Measurements from ENCODE around the gene TMPRSS2.
A peak's percentile ranks its signal among the peaks of the same experiment; 100 is the strongest.

The TMPRSS2 gene

GRCh38 chr21:41529769-41530168, 21.8 kb upstream of the TMPRSS2 start:
- H3K4me3 ChIP-seq (ENCODE audit: low read length), result no peak overlapping the region
- peaks cover 51% of the 10 kb centered on the region for H3K27me3 ChIP-seq (replicated peaks; ENCODE audit: control insufficient read depth, insufficient read depth, low read length)

GRCh38 chr21:41526478-41527087, 18.6 kb upstream of the TMPRSS2 start:
- no peak for DNase-seq (ENCODE audit: low read depth)
- peaks cover 47% of the 10 kb centered on the region for H3K27me3 ChIP-seq (replicated peaks; ENCODE audit: control insufficient read depth, insufficient read depth, low read length)
- H3K36me3 ChIP-seq (ENCODE audit: control insufficient read depth, insufficient read depth, low read length, severe bottlenecking), result no peaks in the 10 kb centered on the region
- H3K9ac ChIP-seq (ENCODE audit: low read length), result no peak overlapping the region
- H3K9me3 ChIP-seq (ENCODE audit: control insufficient read depth, low read length), result no peaks in the 10 kb centered on the region
- H3K4me1 ChIP-seq (ENCODE audit: control insufficient read depth, insufficient read depth, low read length), result no peaks in the 10 kb centered on the region
- no peak overlapping the region for H3K4me3 ChIP-seq (ENCODE audit: low read length)

More at GRCh38 chr21:41529769-41530168, 21.8 kb upstream of the TMPRSS2 start:
- Histone ChIP-seq H3K4me1 (ENCODE audit: control insufficient read depth, insufficient read depth, low read length) (no peaks in the 10 kb centered on the region), H3K36me3 (ENCODE audit: control insufficient read depth, insufficient read depth, low read length, severe bottlenecking) (no peaks in the 10 kb centered on the region), H3K9ac (ENCODE audit: low read length) (no peak overlapping the region), H3K9me3 (ENCODE audit: control insufficient read depth, low read length) (peaks cover 8% of the 10 kb centered on the region)
- DNase-seq (ENCODE audit: low read depth), result no peak

- H3K27me3 ChIP-seq (replicated peaks; ENCODE audit: control insufficient read depth, insufficient read depth, low read length), result peaks cover 54% of the 10 kb centered on the region
- no peak overlapping the region for H3K4me3 ChIP-seq (ENCODE audit: low read length)
- DNase-seq (ENCODE audit: low read depth), result no peak
- no peaks in the 10 kb centered on the region for H3K36me3 ChIP-seq (ENCODE audit: control insufficient read depth, insufficient read depth, low read length, severe bottlenecking)
- H3K9me3 ChIP-seq (ENCODE audit: control insufficient read depth, low read length), result peaks cover 6% of the 10 kb centered on the region
- no peaks in the 10 kb centered on the region for H3K4me1 ChIP-seq (ENCODE audit: control insufficient read depth, insufficient read depth, low read length)
- H3K9ac ChIP-seq (ENCODE audit: low read length), result no peak overlapping the region
Measured at GRCh38 chr21:41523175-41523574, 15.2 kb upstream of the TMPRSS2 start.

- DNase-seq (ENCODE audit: low read depth), result no peak
- Histone ChIP-seq H3K4me3 (ENCODE audit: low read length) (no peak overlapping the region), H3K36me3 (ENCODE audit: control insufficient read depth, insufficient read depth, low read length, severe bottlenecking) (no peaks in the 10 kb centered on the region), H3K4me1 (ENCODE audit: control insufficient read depth, insufficient read depth, low read length) (no peaks in the 10 kb centered on the region), H3K9ac (ENCODE audit: low read length) (no peak overlapping the region), H3K27me3 (replicated peaks; ENCODE audit: control insufficient read depth, insufficient read depth, low read length) (peaks cover 38% of the 10 kb centered on the region), H3K9me3 (ENCODE audit: control insufficient read depth, low read length) (peaks cover 6% of the 10 kb centered on the region)
Measured at GRCh38 chr21:41521489-41522027, 13.6 kb upstream of the TMPRSS2 start.

- Histone ChIP-seq H3K4me3 (ENCODE audit: low read length) (no peak overlapping the region), H3K27me3 (replicated peaks; ENCODE audit: control insufficient read depth, insufficient read depth, low read length) (peaks cover 33% of the 10 kb centered on the region), H3K9me3 (ENCODE audit: control insufficient read depth, low read length) (peaks cover 6% of the 10 kb centered on the region), H3K9ac (ENCODE audit: low read length) (no peak overlapping the region), H3K4me1 (ENCODE audit: control insufficient read depth, insufficient read depth, low read length) (no peaks in the 10 kb centered on the region), H3K36me3 (ENCODE audit: control insufficient read depth, insufficient read depth, low read length, severe bottlenecking) (no peaks in the 10 kb centered on the region)
- peak; percentile 1 for DNase-seq (ENCODE audit: low read depth)
Measured at GRCh38 chr21:41520560-41521442, 12.8 kb upstream of the TMPRSS2 start.

GRCh38 chr21:41519806-41520559, 12.0 kb upstream of the TMPRSS2 start:
- H3K9ac ChIP-seq (ENCODE audit: low read length), result no peak overlapping the region
- no peak for DNase-seq (ENCODE audit: low read depth)
- peaks cover 33% of the 10 kb centered on the region for H3K27me3 ChIP-seq (replicated peaks; ENCODE audit: control insufficient read depth, insufficient read depth, low read length)
- no peaks in the 10 kb centered on the region for H3K36me3 ChIP-seq (ENCODE audit: control insufficient read depth, insufficient read depth, low read length, severe bottlenecking)
- H3K9me3 ChIP-seq (ENCODE audit: control insufficient read depth, low read length), result peaks cover 9% of the 10 kb centered on the region
- H3K4me1 ChIP-seq (ENCODE audit: control insufficient read depth, insufficient read depth, low read length), result no peaks in the 10 kb centered on the region
- no peak overlapping the region for H3K4me3 ChIP-seq (ENCODE audit: low read length)

GRCh38 chr21:41518757-41519156, 10.8 kb upstream of the TMPRSS2 start:
- Histone ChIP-seq H3K4me3 (ENCODE audit: low read length) (no peak overlapping the region), H3K9me3 (ENCODE audit: control insufficient read depth, low read length) (peaks cover 13% of the 10 kb centered on the region), H3K36me3 (ENCODE audit: control insufficient read depth, insufficient read depth, low read length, severe bottlenecking) (no peaks in the 10 kb centered on the region), H3K4me1 (ENCODE audit: control insufficient read depth, insufficient read depth, low read length) (no peaks in the 10 kb centered on the region), H3K9ac (ENCODE audit: low read length) (no peak overlapping the region), H3K27me3 (replicated peaks; ENCODE audit: control insufficient read depth, insufficient read depth, low read length) (peaks cover 30% of the 10 kb centered on the region)
- DNase-seq (ENCODE audit: low read depth), result no peak

- Histone ChIP-seq H3K27me3 (replicated peaks; ENCODE audit: control insufficient read depth, insufficient read depth, low read length) (peaks cover 49% of the 10 kb centered on the region), H3K36me3 (ENCODE audit: control insufficient read depth, insufficient read depth, low read length, severe bottlenecking) (no peaks in the 10 kb centered on the region), H3K9me3 (ENCODE audit: control insufficient read depth, low read length) (peaks cover 7% of the 10 kb centered on the region), H3K9ac (ENCODE audit: low read length) (no peak overlapping the region), H3K4me3 (ENCODE audit: low read length) (no peak overlapping the region), H3K4me1 (ENCODE audit: control insufficient read depth, insufficient read depth, low read length) (no peaks in the 10 kb centered on the region)
- DNase-seq (ENCODE audit: low read depth), result no peak
Measured at GRCh38 chr21:41511858-41512257, 3.9 kb upstream of the TMPRSS2 start.

GRCh38 chr21:41510500-41510899, 2.5 kb upstream of the TMPRSS2 start:
- no peaks in the 10 kb centered on the region for H3K36me3 ChIP-seq (ENCODE audit: control insufficient read depth, insufficient read depth, low read length, severe bottlenecking)
- no peak for DNase-seq (ENCODE audit: low read depth)
- H3K9ac ChIP-seq (ENCODE audit: low read length), result no peak overlapping the region
- peaks cover 7% of the 10 kb centered on the region for H3K9me3 ChIP-seq (ENCODE audit: control insufficient read depth, low read length)
- no peak overlapping the region for H3K4me3 ChIP-seq (ENCODE audit: low read length)
- no peaks in the 10 kb centered on the region for H3K4me1 ChIP-seq (ENCODE audit: control insufficient read depth, insufficient read depth, low read length)
- H3K27me3 ChIP-seq (replicated peaks; ENCODE audit: control insufficient read depth, insufficient read depth, low read length), result peaks cover 62% of the 10 kb centered on the region

- Histone ChIP-seq H3K27me3 (replicated peaks; ENCODE audit: control insufficient read depth, insufficient read depth, low read length) (peaks cover 68% of the 10 kb centered on the region), H3K36me3 (ENCODE audit: control insufficient read depth, insufficient read depth, low read length, severe bottlenecking) (no peaks in the 10 kb centered on the region), H3K4me3 (ENCODE audit: low read length) (no peak overlapping the region), H3K9ac (ENCODE audit: low read length) (no peak overlapping the region), H3K9me3 (ENCODE audit: control insufficient read depth, low read length) (peaks cover under 1% of the 10 kb centered on the region), H3K4me1 (ENCODE audit: control insufficient read depth, insufficient read depth, low read length) (no peaks in the 10 kb centered on the region)
- DNase-seq (ENCODE audit: low read depth), result no peak
Measured at GRCh38 chr21:41509733-41510132, 1.8 kb upstream of the TMPRSS2 start.

GRCh38 chr21:41509145-41509496, 1.2 kb upstream of the TMPRSS2 start:
- Histone ChIP-seq H3K9ac (ENCODE audit: low read length) (no peak overlapping the region), H3K9me3 (ENCODE audit: control insufficient read depth, low read length) (no peaks in the 10 kb centered on the region), H3K4me3 (ENCODE audit: low read length) (no peak overlapping the region), H3K4me1 (ENCODE audit: control insufficient read depth, insufficient read depth, low read length) (no peaks in the 10 kb centered on the region), H3K27me3 (replicated peaks; ENCODE audit: control insufficient read depth, insufficient read depth, low read length) (peaks cover 74% of the 10 kb centered on the region), H3K36me3 (ENCODE audit: control insufficient read depth, insufficient read depth, low read length, severe bottlenecking) (no peaks in the 10 kb centered on the region)
- no peak for DNase-seq (ENCODE audit: low read depth)
